Measurements from ENCODE around the gene DAD1.

DAD1 gene

GRCh38 chr14:22524115-22524783 is 64.8 kb downstream of the DAD1 start:
- FAIRE-seq (peak; percentile 66), DNase-seq (ENCODE audit: extremely low spot score, insufficient read length, low read depth) (no peak)

GRCh38 chr14:22523283-22523682 is 65.7 kb downstream of the DAD1 start:
- FAIRE-seq (no peak), DNase-seq (ENCODE audit: extremely low spot score, insufficient read length, low read depth) (no peak)

- no peak for DNase-seq (ENCODE audit: extremely low spot score, insufficient read length, low read depth)
- peak; percentile 38 for FAIRE-seq
These were observed 66.5 kb downstream of the DAD1 start for GRCh38 chr14:22522466-22522957.

GRCh38 chr14:22521449-22522239 is 67.4 kb downstream of the DAD1 start:
- no peak for DNase-seq (ENCODE audit: extremely low spot score, insufficient read length, low read depth)

GRCh38 chr14:22520796-22521195 is 68.2 kb downstream of the DAD1 start:
- peak; percentile 86 for FAIRE-seq
- no peak for DNase-seq (ENCODE audit: extremely low spot score, insufficient read length, low read depth)

More at GRCh38 chr14:22521449-22522239, 67.4 kb downstream of the DAD1 start:
- FAIRE-seq: peak; percentile 63

- DNase-seq (ENCODE audit: extremely low spot score, insufficient read length, low read depth) (no peak), FAIRE-seq (peak; percentile 53)
These were observed 68.9 kb downstream of the DAD1 start for GRCh38 chr14:22519877-22520685.

- FAIRE-seq: no peak
- DNase-seq (ENCODE audit: extremely low spot score, insufficient read length, low read depth): no peak
These were observed 71.0 kb downstream of the DAD1 start for GRCh38 chr14:22518073-22518472.

- no peak for DNase-seq (ENCODE audit: extremely low spot score, insufficient read length, low read depth)
- FAIRE-seq: peak; percentile 81
These were observed 71.8 kb downstream of the DAD1 start for GRCh38 chr14:22517117-22517720.

- FAIRE-seq: no peak
- no peak for DNase-seq (ENCODE audit: extremely low spot score, insufficient read length, low read depth)
These were observed 73.1 kb downstream of the DAD1 start for GRCh38 chr14:22515929-22516328.

Data from GM18507 (cell line).